ENCODE results near the gene F3.

F3 gene

DNA sequence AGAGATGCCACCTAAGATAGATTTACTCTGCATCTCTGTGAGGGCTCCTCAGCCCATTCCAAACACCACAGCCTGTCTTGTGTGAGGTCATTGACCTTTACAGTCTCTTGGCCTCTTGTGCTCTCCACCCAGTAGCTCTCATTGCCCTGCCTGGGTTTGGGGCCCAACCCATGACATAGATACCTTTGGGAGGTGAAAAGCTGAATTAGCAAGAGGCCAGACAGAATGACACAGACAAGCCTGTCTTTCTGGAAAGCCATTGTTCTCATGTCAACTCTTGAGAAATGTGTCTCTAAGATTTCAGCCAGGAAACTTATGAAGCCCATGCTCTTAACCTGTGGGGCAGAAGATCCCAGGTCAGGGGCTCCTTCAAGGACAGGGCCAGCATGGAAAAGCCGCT, 18.4 kb upstream of the F3 start:
- Histone ChIP-seq H3K9ac (ENCODE audit: low read length) (no peak overlapping the region), H3K9me3 (ENCODE audit: low read length) (no peaks in the 10 kb centered on the region), H4K20me1 (ENCODE audit: insufficient read depth, low read length) (no peaks in the 10 kb centered on the region), H3K4me1 (ENCODE audit: insufficient read depth, low read length, severe bottlenecking) (no peaks in the 10 kb centered on the region), H3K4me2 (ENCODE audit: low read length) (no peak overlapping the region), H3K27me3 (ENCODE audit: insufficient read depth, low read length) (no peaks in the 10 kb centered on the region), H3K36me3 (ENCODE audit: insufficient read depth, low read length) (no peaks in the 10 kb centered on the region), H3K79me2 (ENCODE audit: insufficient read depth, low read length) (no peaks in the 10 kb centered on the region), H3F3A (ENCODE audit: insufficient read depth, low read length) (no peaks in the 10 kb centered on the region), H3K9me2 (ENCODE audit: low read depth, low read length) (no peaks in the 10 kb centered on the region), H2AFZ (ENCODE audit: low read length) (no peak overlapping the region), H3K4me3 (ENCODE audit: low read depth, low read length, poor library complexity, severe bottlenecking) (no peak overlapping the region), H3K27ac (ENCODE audit: low read depth, low read length, poor library complexity, severe bottlenecking) (no peak overlapping the region)
- no peak for TF ChIP-seq EZH2 (IDR thresholded peaks at IDR 0.05; ENCODE audit: borderline replicate concordance, low read length)
- TF ChIP-seq, protein P1, sequence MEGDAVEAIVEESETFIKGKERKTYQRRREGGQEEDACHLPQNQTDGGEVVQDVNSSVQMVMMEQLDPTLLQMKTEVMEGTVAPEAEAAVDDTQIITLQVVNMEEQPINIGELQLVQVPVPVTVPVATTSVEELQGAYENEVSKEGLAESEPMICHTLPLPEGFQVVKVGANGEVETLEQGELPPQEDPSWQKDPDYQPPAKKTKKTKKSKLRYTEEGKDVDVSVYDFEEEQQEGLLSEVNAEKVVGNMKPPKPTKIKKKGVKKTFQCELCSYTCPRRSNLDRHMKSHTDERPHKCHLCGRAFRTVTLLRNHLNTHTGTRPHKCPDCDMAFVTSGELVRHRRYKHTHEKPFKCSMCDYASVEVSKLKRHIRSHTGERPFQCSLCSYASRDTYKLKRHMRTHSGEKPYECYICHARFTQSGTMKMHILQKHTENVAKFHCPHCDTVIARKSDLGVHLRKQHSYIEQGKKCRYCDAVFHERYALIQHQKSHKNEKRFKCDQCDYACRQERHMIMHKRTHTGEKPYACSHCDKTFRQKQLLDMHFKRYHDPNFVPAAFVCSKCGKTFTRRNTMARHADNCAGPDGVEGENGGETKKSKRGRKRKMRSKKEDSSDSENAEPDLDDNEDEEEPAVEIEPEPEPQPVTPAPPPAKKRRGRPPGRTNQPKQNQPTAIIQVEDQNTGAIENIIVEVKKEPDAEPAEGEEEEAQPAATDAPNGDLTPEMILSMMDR (IDR thresholded peaks at IDR 0.05; ENCODE audit: low read length) = no peak

DNA sequence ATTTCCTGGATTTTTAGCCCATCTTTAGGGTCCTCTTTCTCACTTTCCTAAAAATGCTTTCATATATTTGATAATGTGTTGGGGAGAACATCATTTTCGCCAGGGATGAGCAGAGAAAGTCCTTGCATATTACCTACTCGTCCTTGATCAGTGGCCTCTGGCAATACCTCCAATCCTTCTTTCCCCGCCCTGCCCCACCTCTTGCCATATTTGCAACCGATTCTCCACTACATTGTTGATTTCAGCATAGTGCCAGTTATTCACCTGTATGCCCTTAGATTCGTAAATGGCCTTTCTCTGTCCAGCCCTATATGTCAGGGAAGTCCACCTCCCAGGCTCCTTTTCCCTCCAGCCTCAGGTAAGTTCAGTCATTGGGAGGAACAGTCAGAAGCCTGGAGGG, 13.5 kb upstream of the F3 start:
- Histone ChIP-seq H3K4me1 (ENCODE audit: insufficient read depth, low read length, severe bottlenecking) (no peaks in the 10 kb centered on the region), H3K9me2 (ENCODE audit: low read depth, low read length) (no peaks in the 10 kb centered on the region), H3F3A (ENCODE audit: insufficient read depth, low read length) (no peaks in the 10 kb centered on the region), H3K36me3 (ENCODE audit: insufficient read depth, low read length) (no peaks in the 10 kb centered on the region), H3K4me2 (ENCODE audit: low read length) (no peak overlapping the region), H3K9me3 (ENCODE audit: low read length) (no peaks in the 10 kb centered on the region), H3K27ac (ENCODE audit: low read depth, low read length, poor library complexity, severe bottlenecking) (no peak overlapping the region), H3K4me3 (ENCODE audit: low read depth, low read length, poor library complexity, severe bottlenecking) (no peak overlapping the region), H4K20me1 (ENCODE audit: insufficient read depth, low read length) (no peaks in the 10 kb centered on the region), H3K79me2 (ENCODE audit: insufficient read depth, low read length) (no peaks in the 10 kb centered on the region), H3K27me3 (ENCODE audit: insufficient read depth, low read length) (0 out of 2 replicates have a peak, but pooled peaks cover 4% of the 10 kb centered on the region), H3K9ac (ENCODE audit: low read length) (no peak overlapping the region), H2AFZ (ENCODE audit: low read length) (no peak overlapping the region)
- TF ChIP-seq EZH2 (IDR thresholded peaks at IDR 0.05; ENCODE audit: borderline replicate concordance, low read length) = no peak
- TF ChIP-seq, protein P1 (IDR thresholded peaks at IDR 0.05; ENCODE audit: low read length) = no peak

DNA sequence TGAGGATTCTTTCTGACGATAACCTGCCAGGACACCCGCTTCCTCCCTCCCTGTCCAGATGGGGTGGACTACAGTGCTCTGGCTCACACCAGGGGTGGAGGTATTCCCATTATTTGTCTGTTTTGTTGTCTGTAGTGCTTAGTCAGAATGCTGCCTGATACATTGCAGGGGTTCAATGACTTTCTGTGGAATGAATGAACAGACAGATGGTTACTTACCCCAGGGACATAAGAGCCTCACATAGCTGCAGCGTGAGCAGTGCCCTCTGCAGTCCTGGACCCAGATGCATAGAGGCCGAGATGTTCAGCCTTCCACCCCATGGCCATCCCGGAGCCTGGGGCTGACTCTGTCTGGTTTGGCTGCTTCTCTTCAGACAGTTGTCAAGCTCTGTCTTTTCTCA, 13.0 kb upstream of the F3 start:
- Histone ChIP-seq H3K36me3 (ENCODE audit: insufficient read depth, low read length) (no peaks in the 10 kb centered on the region), H3K79me2 (ENCODE audit: insufficient read depth, low read length) (no peaks in the 10 kb centered on the region), H3K4me3 (ENCODE audit: low read depth, low read length, poor library complexity, severe bottlenecking) (no peak overlapping the region), H3K4me1 (ENCODE audit: insufficient read depth, low read length, severe bottlenecking) (no peaks in the 10 kb centered on the region), H4K20me1 (ENCODE audit: insufficient read depth, low read length) (no peaks in the 10 kb centered on the region), H3F3A (ENCODE audit: insufficient read depth, low read length) (no peaks in the 10 kb centered on the region), H2AFZ (ENCODE audit: low read length) (no peak overlapping the region), H3K27me3 (ENCODE audit: insufficient read depth, low read length) (0 out of 2 replicates have a peak, but pooled peaks cover 4% of the 10 kb centered on the region), H3K9ac (ENCODE audit: low read length) (no peak overlapping the region), H3K9me3 (ENCODE audit: low read length) (no peaks in the 10 kb centered on the region), H3K4me2 (ENCODE audit: low read length) (no peak overlapping the region), H3K9me2 (ENCODE audit: low read depth, low read length) (no peaks in the 10 kb centered on the region), H3K27ac (ENCODE audit: low read depth, low read length, poor library complexity, severe bottlenecking) (no peak overlapping the region)
- TF ChIP-seq EZH2 (IDR thresholded peaks at IDR 0.05; ENCODE audit: borderline replicate concordance, low read length) = no peak
- TF ChIP-seq, protein P1 (IDR thresholded peaks at IDR 0.05; ENCODE audit: low read length) = no peak
